RWPE2 (cell line): ENCODE results near the gene FBXW12.

Experiments used
- ATAC-seq: fragments of 200-7000 bp; cut with Tn5 transposase; 3 replicates; pipeline ENCODE4 v1.9.1; 2021; ENCODE audit warnings: low read depth
- DNase-seq: peaks from one replicate; pipeline ENCODE4 v3.0.0-alpha.2; 2020; ENCODE audit warnings: low spot score
- H3K27ac ChIP-seq: fragments of 450-650 bp; 2 replicates; pipeline ENCODE4 v1.5.1; 2017; ENCODE audit warnings: mild to moderate bottlenecking; ENCODE audit not compliant: poor library complexity, severe bottlenecking
- H3K27me3 ChIP-seq: fragments of 250-450 bp; sonication (Bioruptor Pico); 2 replicates; pipeline ENCODE4 v1.5.1; 2021; ENCODE audit warnings: mild to moderate bottlenecking, moderate library complexity; ENCODE audit not compliant: insufficient read depth, poor library complexity, severe bottlenecking
- H3K36me3 ChIP-seq: fragments of 250-450 bp; sonication (Bioruptor Pico); 2 replicates; pipeline ENCODE4 v1.5.1; 2020; ENCODE audit warnings: low read depth, mild to moderate bottlenecking, moderate library complexity
- H3K4me1 ChIP-seq: fragments of 250-450 bp; sonication (Bioruptor Pico); 2 replicates; pipeline ENCODE4 v1.5.1; 2021; ENCODE audit warnings: mild to moderate bottlenecking, moderate library complexity; ENCODE audit not compliant: insufficient read depth, poor library complexity, severe bottlenecking
- H3K4me3 ChIP-seq: fragments of 250-450 bp; sonication (Bioruptor Pico); 2 replicates; pipeline ENCODE4 v1.5.1; 2021; ENCODE audit warnings: mild to moderate bottlenecking, moderate library complexity; ENCODE audit not compliant: severe bottlenecking
- H3K9me3 ChIP-seq: fragments of 250-450 bp; sonication (Bioruptor Pico); 2 replicates; pipeline ENCODE4 v1.5.1; 2021; ENCODE audit warnings: mild to moderate bottlenecking, moderate library complexity; ENCODE audit not compliant: severe bottlenecking
- CTCF ChIP-seq: fragments of 450-650 bp; IDR thresholded peaks from one replicate; pipeline ENCODE4 v1.5.1; 2017; ENCODE audit warnings: mild to moderate bottlenecking, moderate library complexity; ENCODE audit not compliant: poor library complexity, severe bottlenecking

Gene FBXW12

GRCh38 chr3:48405971-48406370, 34.0 kb downstream of the FBXW12 start:
- H3K4me1 ChIP-seq: peaks cover 15% of the 10 kb centered on the region
- no peak overlapping the region for H3K4me3 ChIP-seq
- no peak for DNase-seq
- ATAC-seq: no peak
- no peak for TF ChIP-seq CTCF
- H3K27me3 ChIP-seq: no peaks in the 10 kb centered on the region
- H3K9me3 ChIP-seq: no peaks in the 10 kb centered on the region
- no peak overlapping the region for H3K27ac ChIP-seq
- peaks cover 85% of the 10 kb centered on the region for H3K36me3 ChIP-seq

GRCh38 chr3:48406443-48407431, 34.7 kb downstream of the FBXW12 start:
- no peak overlapping the region for H3K27ac ChIP-seq
- no peak for TF ChIP-seq CTCF
- H3K4me3 ChIP-seq: no peak overlapping the region
- H3K36me3 ChIP-seq: peaks cover 85% of the 10 kb centered on the region
- DNase-seq: peak; percentile 33
- no peaks in the 10 kb centered on the region for H3K27me3 ChIP-seq
- peaks cover 10% of the 10 kb centered on the region for H3K4me1 ChIP-seq
- ATAC-seq: no peak
- H3K9me3 ChIP-seq: no peaks in the 10 kb centered on the region

DNA sequence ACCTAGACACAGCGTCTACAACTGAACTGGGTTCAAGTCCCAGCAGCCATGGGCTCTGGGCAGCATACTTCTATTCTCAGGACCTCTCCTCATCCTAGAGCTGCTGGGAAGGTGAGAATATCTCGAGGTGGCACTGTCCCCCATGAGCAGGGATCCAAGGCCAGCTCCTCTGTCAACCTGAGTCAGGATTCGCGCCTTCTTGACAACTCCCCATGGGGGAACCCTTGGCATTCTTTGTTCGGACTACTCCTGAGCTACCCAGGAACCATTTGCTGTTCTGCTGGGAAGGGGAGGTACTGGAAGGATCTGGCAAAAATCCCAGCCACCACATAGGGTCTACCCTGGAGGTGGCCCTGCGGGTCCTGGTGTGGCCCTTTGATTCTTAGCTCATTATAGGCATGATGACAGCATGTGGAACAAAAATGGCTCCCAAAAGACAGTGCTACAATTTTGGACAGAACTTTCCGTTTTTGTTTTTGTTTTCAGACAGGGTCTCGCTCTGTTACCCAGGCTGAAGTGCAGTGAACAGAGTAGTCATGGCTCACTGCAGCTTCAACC, 35.6 kb downstream of the FBXW12 start:
- H3K4me1 ChIP-seq: peaks cover 2% of the 10 kb centered on the region
- H3K27ac ChIP-seq: no peak overlapping the region
- H3K9me3 ChIP-seq: no peaks in the 10 kb centered on the region
- ATAC-seq (no peak), DNase-seq (no peak)
- H3K27me3 ChIP-seq: no peaks in the 10 kb centered on the region
- peaks cover 89% of the 10 kb centered on the region for H3K36me3 ChIP-seq
- no peak overlapping the region for H3K4me3 ChIP-seq
- TF ChIP-seq CTCF: no peak

DNA sequence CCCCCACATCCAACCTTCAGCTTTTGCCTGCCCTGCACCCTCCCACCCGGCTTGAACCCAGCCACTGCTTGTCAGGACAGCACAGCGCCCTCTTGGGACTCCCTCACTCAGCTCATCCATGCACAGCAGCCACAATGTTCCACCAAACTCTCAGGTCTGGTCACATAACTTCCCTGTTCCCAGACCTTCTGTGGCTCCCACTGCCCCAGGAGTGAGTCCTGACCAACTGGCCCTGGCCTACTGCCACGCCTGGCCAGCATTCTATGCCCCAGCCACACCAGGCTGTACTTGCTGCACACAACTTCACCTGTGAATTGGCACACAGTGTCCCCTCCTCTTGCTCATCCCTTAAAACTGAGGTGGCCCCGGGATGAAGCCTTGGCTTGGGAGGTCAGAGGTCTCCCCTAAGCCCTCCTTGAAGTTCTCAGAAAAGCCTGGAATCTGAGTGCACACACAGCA, 36.8 kb downstream of the FBXW12 start:
- Histone ChIP-seq H3K36me3 (peaks cover 90% of the 10 kb centered on the region), H3K4me1 (no peaks in the 10 kb centered on the region), H3K4me3 (no peak overlapping the region), H3K9me3 (no peaks in the 10 kb centered on the region), H3K27me3 (no peaks in the 10 kb centered on the region), H3K27ac (no peak overlapping the region)
- TF ChIP-seq CTCF: no peak
- ATAC-seq: no peak
- DNase-seq: peak; percentile 30
